ENCODE data around the gene ETV4. TPM values are rescaled to one million over a fixed set of nuclear protein-coding genes. Genes with fewer than 3 reads are reported as not detected.

Gene ETV4
- total and polyA plus RNA-seq, 2 of the 13 experiments (the other 11 are each of a cell fraction or from before 2014, with no cell fraction given): 128 to 330 TPM

GRCh38 chr17:43584666-43585102 is 38.5 kb upstream of the ETV4 start (continued):
- TF ChIP-seq CENPX (CRISPR knock-in tag; IDR thresholded peaks at IDR 0.05): no peak
- TF ChIP-seq ZFP1 (CRISPR knock-in tag; IDR thresholded peaks at IDR 0.05): 0 out of 2 replicates have a peak, but pooled peaks have one; percentile 46
- peak; percentile 73 to 95; a peak in 3 of 4 replicates for TF ChIP-seq EP300 (IDR thresholded peaks at IDR 0.05; ENCODE audit: low read depth in 2 of 2, low read length in 2 of 2)
- peak; percentile 92 for TF ChIP-seq EP300 (CRISPR knock-in tag; IDR thresholded peaks at IDR 0.05; ENCODE audit: borderline replicate concordance)
- no peak for TF ChIP-seq DNMT3B (CRISPR knock-in tag; conservative IDR thresholded peaks at IDR 0.05)
- no peak for TF ChIP-seq ADNP (CRISPR knock-in tag; IDR thresholded peaks at IDR 0.05)
- peak; percentile 28; the same call in 1 of the 2 replicates for TF ChIP-seq RFXAP (CRISPR knock-in tag; IDR thresholded peaks at IDR 0.05; ENCODE audit: borderline replicate concordance)
- no peak for TF ChIP-seq ATF6 (CRISPR knock-in tag; conservative IDR thresholded peaks at IDR 0.05)
- TF ChIP-seq IRF2 (CRISPR knock-in tag; IDR thresholded peaks at IDR 0.05): peak; percentile 82
- TF ChIP-seq ZNF577 (CRISPR knock-in tag; IDR thresholded peaks at IDR 0.05; ENCODE audit: borderline replicate concordance, low read depth): no peak
- TF ChIP-seq ZNF367 (CRISPR knock-in tag; IDR thresholded peaks at IDR 0.05; ENCODE audit: borderline replicate concordance): no peak
- TF ChIP-seq RELA (CRISPR knock-in tag; IDR thresholded peaks at IDR 0.05): no peak
- no peak for TF ChIP-seq NRL (CRISPR knock-in tag; IDR thresholded peaks at IDR 0.05; ENCODE audit: borderline replicate concordance)
- no peak for TF ChIP-seq REL (CRISPR knock-in tag; conservative IDR thresholded peaks at IDR 0.05)
- no peak for TF ChIP-seq ZNF550 (CRISPR knock-in tag; IDR thresholded peaks at IDR 0.05; ENCODE audit: borderline replicate concordance)
- TF ChIP-seq, protein P1, sequence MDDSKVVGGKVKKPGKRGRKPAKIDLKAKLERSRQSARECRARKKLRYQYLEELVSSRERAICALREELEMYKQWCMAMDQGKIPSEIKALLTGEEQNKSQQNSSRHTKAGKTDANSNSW (CRISPR knock-in tag; IDR thresholded peaks at IDR 0.05; ENCODE audit: borderline replicate concordance): no peak
- peak; percentile 34; the same call in 1 of the 2 replicates for TF ChIP-seq ZNF747 (CRISPR knock-in tag; IDR thresholded peaks at IDR 0.05; ENCODE audit: borderline replicate concordance)
- TF ChIP-seq KLF15 (CRISPR knock-in tag; IDR thresholded peaks at IDR 0.05; ENCODE audit: borderline replicate concordance): no peak
- peak; percentile 19; the same call in 1 of the 2 replicates for TF ChIP-seq KLF11 (CRISPR knock-in tag; IDR thresholded peaks at IDR 0.05)
- TF ChIP-seq ZBTB20 (CRISPR knock-in tag; IDR thresholded peaks at IDR 0.05; ENCODE audit: borderline replicate concordance, low read depth): peak; percentile 22; the same call in 1 of the 2 replicates
- TF ChIP-seq PLSCR1 (CRISPR knock-in tag; IDR thresholded peaks at IDR 0.05; ENCODE audit: borderline replicate concordance): no peak
- TF ChIP-seq, protein P2, sequence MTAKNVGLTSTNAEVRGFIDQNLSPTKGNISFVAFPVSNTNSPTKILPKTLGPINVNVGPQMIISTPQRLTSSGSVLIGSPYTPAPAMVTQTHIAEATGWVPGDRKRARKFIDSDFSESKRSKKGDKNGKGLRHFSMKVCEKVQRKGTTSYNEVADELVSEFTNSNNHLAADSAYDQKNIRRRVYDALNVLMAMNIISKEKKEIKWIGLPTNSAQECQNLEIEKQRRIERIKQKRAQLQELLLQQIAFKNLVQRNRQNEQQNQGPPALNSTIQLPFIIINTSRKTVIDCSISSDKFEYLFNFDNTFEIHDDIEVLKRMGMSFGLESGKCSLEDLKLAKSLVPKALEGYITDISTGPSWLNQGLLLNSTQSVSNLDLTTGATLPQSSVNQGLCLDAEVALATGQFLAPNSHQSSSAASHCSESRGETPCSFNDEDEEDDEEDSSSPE (CRISPR knock-in tag; IDR thresholded peaks at IDR 0.05): 0 out of 2 replicates have a peak, but pooled peaks have one; percentile 30
- peak; percentile 89 for TF ChIP-seq HDAC2 (CRISPR knock-in tag; IDR thresholded peaks at IDR 0.05)
- TF ChIP-seq ZNF256 (CRISPR knock-in tag; conservative IDR thresholded peaks at IDR 0.05): no peak
- TF ChIP-seq ZNF12 (CRISPR knock-in tag; IDR thresholded peaks at IDR 0.05): 0 out of 2 replicates have a peak, but pooled peaks have one; percentile 63
- peak; percentile 12 for TF ChIP-seq TBL1XR1 (IDR thresholded peaks at IDR 0.05; ENCODE audit: borderline replicate concordance, low read length, partially characterized antibody)
- TF ChIP-seq HOXD1 (CRISPR knock-in tag; IDR thresholded peaks at IDR 0.05): 0 out of 2 replicates have a peak, but pooled peaks have one; percentile 21
- TF ChIP-seq POGZ (CRISPR knock-in tag; IDR thresholded peaks at IDR 0.05): no peak
- TF ChIP-seq FOXA1 (IDR thresholded peaks at IDR 0.05): no peak
- peak; percentile 65; the same call in 1 of the 2 replicates for TF ChIP-seq FOXA1 (CRISPR knock-in tag; IDR thresholded peaks at IDR 0.05)
